SK-N-MC (cell line): ENCODE results near the gene SPATA24.

Source experiments
- EZH2 ChIP-seq: fragments of 200-600 bp; sonication (generic); IDR thresholded peaks from one replicate; pipeline ENCODE4 v1.6.1; 2017; ENCODE audit warnings: antibody characterized with exemption
- FOXP2 ChIP-seq: optimal IDR thresholded peaks from 2 replicates; pipeline ENCODE3; 2011; ENCODE audit warnings: mild to moderate bottlenecking, moderate library complexity; ENCODE audit not compliant: insufficient read depth; ENCODE audit errors: extremely low read length, control extremely low read depth
- POLR2AphosphoS5 ChIP-seq: IDR thresholded peaks from 2 replicates; pipeline ENCODE4 v1.6.1; 2012; ENCODE audit warnings: mild to moderate bottlenecking, low read depth, low read length, borderline replicate concordance

- TF ChIP-seq POLR2AphosphoS5 (no peak), EZH2 (no peak), FOXP2 (no peak)
These were observed 14.9 kb upstream of the SPATA24 start for GRCh38 chr5:139418793-139419192.
